ENCODE measurements around the gene TBC1D10A. TPM values are rescaled to one million over a fixed set of nuclear protein-coding genes. Genes with fewer than 3 reads are reported as not detected.

Gene TBC1D10A
- total RNA-seq, 4 donors from 2014 or later, result 38.3 to 49.2 (median 43.0) TPM

- DNase-seq (ENCODE audit: low spot score in 2 of 2), result no peak
- 35% methylated on average over 7 of the region's 7 CpGs for WGBS
- peak overlapping the region; percentile 22 for H3K4me3 ChIP-seq
- TF ChIP-seq EP300 (IDR thresholded peaks at IDR 0.05) (no peak), POLR2A (IDR thresholded peaks at IDR 0.05) (no peak), POLR2AphosphoS5 (IDR thresholded peaks at IDR 0.05) (no peak)
- TF ChIP-seq, protein P1, sequence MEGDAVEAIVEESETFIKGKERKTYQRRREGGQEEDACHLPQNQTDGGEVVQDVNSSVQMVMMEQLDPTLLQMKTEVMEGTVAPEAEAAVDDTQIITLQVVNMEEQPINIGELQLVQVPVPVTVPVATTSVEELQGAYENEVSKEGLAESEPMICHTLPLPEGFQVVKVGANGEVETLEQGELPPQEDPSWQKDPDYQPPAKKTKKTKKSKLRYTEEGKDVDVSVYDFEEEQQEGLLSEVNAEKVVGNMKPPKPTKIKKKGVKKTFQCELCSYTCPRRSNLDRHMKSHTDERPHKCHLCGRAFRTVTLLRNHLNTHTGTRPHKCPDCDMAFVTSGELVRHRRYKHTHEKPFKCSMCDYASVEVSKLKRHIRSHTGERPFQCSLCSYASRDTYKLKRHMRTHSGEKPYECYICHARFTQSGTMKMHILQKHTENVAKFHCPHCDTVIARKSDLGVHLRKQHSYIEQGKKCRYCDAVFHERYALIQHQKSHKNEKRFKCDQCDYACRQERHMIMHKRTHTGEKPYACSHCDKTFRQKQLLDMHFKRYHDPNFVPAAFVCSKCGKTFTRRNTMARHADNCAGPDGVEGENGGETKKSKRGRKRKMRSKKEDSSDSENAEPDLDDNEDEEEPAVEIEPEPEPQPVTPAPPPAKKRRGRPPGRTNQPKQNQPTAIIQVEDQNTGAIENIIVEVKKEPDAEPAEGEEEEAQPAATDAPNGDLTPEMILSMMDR (IDR thresholded peaks at IDR 0.05), result no peak
- peak overlapping the region; percentile 87 for H3K27ac ChIP-seq
- peaks cover 93% of the 10 kb centered on the region for H3K4me1 ChIP-seq
- H3K9me3 ChIP-seq, result no peaks in the 10 kb centered on the region
- H3K36me3 ChIP-seq, result peaks cover 14% of the 10 kb centered on the region
- H3K27me3 ChIP-seq, result no peaks in the 10 kb centered on the region
These were observed 22.1 kb downstream of the TBC1D10A start for GRCh38 chr22:30304495-30305244.

- TF ChIP-seq EP300 (IDR thresholded peaks at IDR 0.05) (no peak), POLR2A (IDR thresholded peaks at IDR 0.05) (no peak), POLR2AphosphoS5 (IDR thresholded peaks at IDR 0.05) (no peak)
- TF ChIP-seq, protein P1 (IDR thresholded peaks at IDR 0.05), result no peak
- peak overlapping the region; percentile 87 for H3K27ac ChIP-seq
- DNase-seq (ENCODE audit: low spot score in 2 of 2), result no peak
- peaks cover 91% of the 10 kb centered on the region for H3K4me1 ChIP-seq
- H3K4me3 ChIP-seq, result no peak overlapping the region
- no peaks in the 10 kb centered on the region for H3K27me3 ChIP-seq
- H3K9me3 ChIP-seq, result no peaks in the 10 kb centered on the region
- H3K36me3 ChIP-seq, result peaks cover 31% of the 10 kb centered on the region
- WGBS, result 58% methylated on average over 5 of the region's 5 CpGs
These were observed 24.0 kb downstream of the TBC1D10A start for GRCh38 chr22:30302810-30303138.

DNA sequence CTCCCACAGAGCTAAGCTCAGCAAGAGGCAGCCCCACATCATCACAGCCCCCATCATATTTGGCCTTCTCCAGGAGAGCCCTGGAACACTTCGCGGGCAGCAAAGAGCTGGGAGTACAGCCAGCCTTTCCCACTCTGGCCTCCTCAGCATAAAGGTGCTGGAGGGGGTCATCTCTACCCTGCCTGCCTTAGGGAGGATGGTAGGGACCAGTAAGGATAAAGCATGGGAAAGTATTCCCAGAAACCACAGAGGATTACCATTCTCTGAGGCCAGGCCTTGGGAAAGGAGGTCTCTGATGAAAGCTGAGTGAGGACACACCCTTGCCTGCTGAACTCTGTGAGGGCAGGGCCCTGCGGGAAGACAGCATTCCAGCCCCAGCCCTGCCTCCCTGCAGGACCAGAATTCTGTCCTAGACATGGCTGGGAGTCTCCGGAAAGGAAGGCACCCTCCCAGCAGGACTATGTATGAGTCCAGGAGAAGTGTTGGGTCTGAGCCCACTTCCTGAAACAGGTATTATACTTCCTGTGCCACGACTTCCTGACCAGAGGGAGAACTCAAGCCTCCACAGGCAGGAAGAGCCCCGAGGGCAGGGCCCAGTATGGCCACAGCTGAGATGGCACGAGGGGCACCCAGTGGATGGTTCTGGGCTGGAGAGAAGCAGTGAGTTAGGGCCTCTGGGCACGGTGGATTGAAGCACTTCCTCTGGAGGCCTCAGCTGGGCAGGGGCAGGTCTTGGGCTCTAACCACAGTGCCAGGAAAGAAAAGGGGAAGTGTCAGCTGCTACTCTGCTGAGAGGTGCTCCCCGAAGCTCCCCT lies 24.5 kb downstream of the TBC1D10A start:
- Histone ChIP-seq H3K4me3 (peak overlapping the region; percentile 2), H3K4me1 (peaks cover 91% of the 10 kb centered on the region), H3K9me3 (no peaks in the 10 kb centered on the region), H3K36me3 (peaks cover 37% of the 10 kb centered on the region), H3K27me3 (no peaks in the 10 kb centered on the region), H3K27ac (peak overlapping the region; percentile 87)
- no peak for DNase-seq (ENCODE audit: low spot score in 2 of 2)
- WGBS, result 44% methylated on average over 3 of the region's 9 CpGs
- TF ChIP-seq POLR2AphosphoS5 (IDR thresholded peaks at IDR 0.05) (peak in 2 of 3 donors; percentile 3 to 20), EP300 (IDR thresholded peaks at IDR 0.05) (no peak)

- peak overlapping the region; percentile 68 for H3K27ac ChIP-seq
- DNase-seq (ENCODE audit: low spot score in 2 of 2), result no peak
- H3K4me3 ChIP-seq, result no peak overlapping the region
- no peaks in the 10 kb centered on the region for H3K27me3 ChIP-seq
- whole genome bisulfite sequencing, result 86% methylated on average over 13 of the region's 13 CpGs
- no peaks in the 10 kb centered on the region for H3K9me3 ChIP-seq
- H3K36me3 ChIP-seq, result peaks cover 65% of the 10 kb centered on the region
- TF ChIP-seq EP300 (IDR thresholded peaks at IDR 0.05) (no peak), POLR2A (IDR thresholded peaks at IDR 0.05) (no peak), POLR2AphosphoS5 (IDR thresholded peaks at IDR 0.05) (no peak)
- TF ChIP-seq, protein P1 (IDR thresholded peaks at IDR 0.05), result no peak
- H3K4me1 ChIP-seq, result peaks cover 80% of the 10 kb centered on the region
These were observed 27.4 kb downstream of the TBC1D10A start for GRCh38 chr22:30299322-30299721.

GRCh38 chr22:30297991-30298701 lies 28.6 kb downstream of the TBC1D10A start:
- Histone ChIP-seq H3K27me3 (no peaks in the 10 kb centered on the region), H3K4me1 (peaks cover 80% of the 10 kb centered on the region), H3K4me3 (no peak overlapping the region), H3K27ac (peak overlapping the region; percentile 68), H3K9me3 (no peaks in the 10 kb centered on the region), H3K36me3 (peaks cover 76% of the 10 kb centered on the region)
- no peak for DNase-seq (ENCODE audit: low spot score in 2 of 2)
- WGBS, result 73% methylated on average over 5 of the region's 9 CpGs
- TF ChIP-seq EP300 (IDR thresholded peaks at IDR 0.05), result no peak
- TF ChIP-seq, protein P1 (IDR thresholded peaks at IDR 0.05), result no peak
- no peak for TF ChIP-seq POLR2AphosphoS5 (IDR thresholded peaks at IDR 0.05)
- no peak for TF ChIP-seq POLR2A (IDR thresholded peaks at IDR 0.05)
